SK-N-SH (cell line): ENCODE data around the gene PAK1. TPM values are rescaled to one million over a fixed set of nuclear protein-coding genes. Genes with fewer than 3 reads are reported as not detected.

Source experiments
- CTCF ChIA-PET: fragments of 300-600, 350-600 bp; formaldehyde crosslinking; extraction: SDS; loops from one replicate; lab custom pipeline; 2021; lab: Yijun Ruan, JAX
- POLR2A ChIA-PET: fragments of 350-600 bp; sonication (Branson Sonifier 250); formaldehyde crosslinking; extraction: SDS; loops from one replicate; lab custom pipeline; 2020; ENCODE audit warnings: antibody characterized with exemption, inconsistent platforms; lab: Yijun Ruan, JAX
- DNase-seq: peaks from one replicate; pipeline ENCODE4 v3.0.0; 2012
- H2AFZ ChIP-seq: fragments of 200-600 bp; sonication (generic); 2 replicates; pipeline ENCODE4 v1.8.1; 2016; ENCODE audit warnings: antibody characterized with exemption, mild to moderate bottlenecking, low read depth
- H3F3A ChIP-seq: fragments of 200-600 bp; sonication (generic); replicated peaks from 2 replicates; pipeline ENCODE3; 2016; ENCODE audit warnings: antibody characterized with exemption, mild to moderate bottlenecking; ENCODE audit not compliant: insufficient read depth
- H3K27ac ChIP-seq, 2 experiments: fragments of 200-500 bp in 1 of 2; fragments of 200-600 bp in 1 of 2; sonication (Bioruptor generic) in 1 of 2; sonication (generic), shearing (Covaris generic) in 1 of 2; 2 replicates each; pipeline versions ENCODE4 v1.5.1 to v1.6.1; 2014 to 2016; ENCODE audit warnings: low read depth in 2 of 2, inconsistent platforms in 1 of 2, low read length in 1 of 2, mild to moderate bottlenecking in 1 of 2, mixed read lengths in 1 of 2
- H3K27me3 ChIP-seq: fragments of 200-600 bp; sonication (generic), shearing (Covaris generic); 2 replicates; pipeline ENCODE4 v1.6.1; 2016; ENCODE audit warnings: mixed run types; ENCODE audit not compliant: insufficient read depth
- H3K36me3 ChIP-seq, 2 experiments: fragments of 200-500 bp in 1 of 2; fragments of 200-600 bp in 1 of 2; sonication (Bioruptor generic) in 1 of 2; sonication (generic) in 1 of 2; replicated peaks in 1 of 2; 2 replicates each; pipeline versions ENCODE3 to v1.5.1; 2014 to 2016; ENCODE audit warnings: low read length in 1 of 2, mild to moderate bottlenecking in 1 of 2; ENCODE audit not compliant: insufficient read depth in 2 of 2, control insufficient read depth in 1 of 2
- H3K4me1 ChIP-seq, 2 experiments: fragments of 200-500 bp in 1 of 2; fragments of 200-600 bp in 1 of 2; sonication (Bioruptor generic) in 1 of 2; sonication (generic), shearing (Covaris generic) in 1 of 2; 2 replicates each; pipeline versions ENCODE4 v1.5.1 to v1.6.1; 2014 to 2016; ENCODE audit warnings: low read depth in 1 of 2, low read length in 1 of 2, mixed run types in 1 of 2; ENCODE audit not compliant: insufficient read depth in 2 of 2, control insufficient read depth in 1 of 2
- H3K4me2 ChIP-seq: fragments of 200-600 bp; sonication (generic), shearing (Covaris generic); 2 replicates; pipeline ENCODE4 v1.6.1; 2017; ENCODE audit warnings: mixed run types
- H3K4me3 ChIP-seq, 2 experiments: fragments of 200-500 bp in 1 of 2; fragments of 200-600 bp in 1 of 2; sonication (Bioruptor generic) in 1 of 2; sonication (generic), shearing (Covaris generic) in 1 of 2; 2 replicates each; pipeline versions ENCODE4 v1.5.1 to v1.8.1; 2014 to 2016; ENCODE audit warnings: low read depth in 2 of 2, inconsistent platforms in 1 of 2, low read length in 1 of 2, mild to moderate bottlenecking in 1 of 2, mixed read lengths in 1 of 2, moderate library complexity in 1 of 2
- H3K79me2 ChIP-seq: fragments of 200-600 bp; sonication (generic); 2 replicates; pipeline ENCODE4 v1.8.1; 2017; ENCODE audit warnings: mild to moderate bottlenecking; ENCODE audit not compliant: insufficient read depth
- H3K9ac ChIP-seq: fragments of 200-600 bp; sonication (generic); 2 replicates; pipeline ENCODE4 v1.6.1; 2017; ENCODE audit warnings: mixed run types
- H3K9me2 ChIP-seq: fragments of 200-600 bp; sonication (generic); 2 replicates; pipeline ENCODE4 v1.6.1; 2017; ENCODE audit warnings: mixed run types
- H3K9me3 ChIP-seq: fragments of 200-600 bp; sonication (generic); 2 replicates; pipeline ENCODE4 v1.6.1; 2017; ENCODE audit warnings: mixed run types, mild to moderate bottlenecking, moderate library complexity
- H4K20me1 ChIP-seq: fragments of 200-600 bp; sonication (generic); 2 replicates; pipeline ENCODE4 v1.6.1; 2017; ENCODE audit warnings: mild to moderate bottlenecking, mixed run types; ENCODE audit not compliant: insufficient read depth
- EP300 ChIP-seq, 2 experiments: IDR thresholded peaks; 2 replicates each; pipeline versions ENCODE4 v1.4.0 to v1.6.1; 2012; ENCODE audit warnings: borderline replicate concordance in 1 of 2, low read depth in 1 of 2, low read length in 1 of 2
- NRF1 ChIP-seq: IDR thresholded peaks from 2 replicates; pipeline ENCODE4 v1.6.1; 2012; ENCODE audit warnings: low read depth, mild to moderate bottlenecking, low read length
- SMC3 ChIP-seq: IDR thresholded peaks from 2 replicates; pipeline ENCODE4 v1.6.1; 2012; ENCODE audit warnings: low read depth, low read length, improper control_type of control experiment
- TCF12 ChIP-seq: IDR thresholded peaks from 2 replicates; pipeline ENCODE4 v1.4.0; 2012
- TEAD4 ChIP-seq: IDR thresholded peaks from 2 replicates; pipeline ENCODE4 v1.4.0; 2012; ENCODE audit warnings: mild to moderate bottlenecking, borderline replicate concordance; ENCODE audit not compliant: insufficient read depth
- YY1 ChIP-seq: IDR thresholded peaks from 2 replicates; pipeline ENCODE4 v1.4.0; 2012; ENCODE audit warnings: low read depth, mild to moderate bottlenecking
- WGBS: methylation state at CpG from one replicate; pipeline ENCODE4 v1.1.6; 2017; ENCODE audit warnings: low lambda C conversion rate; 5-methylcytosine and 5-hydroxymethylcytosine counted together
- polyA plus RNA-seq, 3 experiments: library from polyadenylated mRNA; depleted of rRNA; stranded (reverse); fragments of >200 nt; gene quantifications; 2 replicates each; pipeline ENCODE4 v1.2.3, GENCODE V29; 2012
- TF ChIP-seq, protein P1 (sequence below): IDR thresholded peaks from 2 replicates; pipeline ENCODE4 v1.6.1; 2012; ENCODE audit warnings: mild to moderate bottlenecking, low read depth, low read length, moderate library complexity
- TF ChIP-seq, protein P2 (sequence below): fragments of 200-600 bp; sonication (generic); IDR thresholded peaks from 2 replicates; pipeline ENCODE4 v1.6.1; 2017; ENCODE audit warnings: antibody characterized with exemption, mild to moderate bottlenecking, moderate library complexity

The PAK1 gene
- polyA plus RNA-seq, 1 of the 3 experiments (the other 2 are of a cell fraction): 17.9 TPM

- no peaks in the 10 kb centered on the region for H3K36me3 ChIP-seq
- H3K79me2 ChIP-seq: no peaks in the 10 kb centered on the region
- no peak overlapping the region for H3K4me3 ChIP-seq
- ChIA-PET CTCF (interaction anchor here (1.3 to 1.6 kb wide), 2 partner anchors 11 to 35 kb away, joined by 4 to 6 read pairs; no protein-coding TSS in a partner anchor), POLR2A (no interaction called here)
- no peak for DNase-seq
- H2AFZ ChIP-seq: no peak overlapping the region
- no peaks in the 10 kb centered on the region for H3K9me2 ChIP-seq
- no peak for TF ChIP-seq SMC3
- TF ChIP-seq TCF12: no peak
- TF ChIP-seq EP300 (IDR thresholded peaks at IDR 0.05; ENCODE audit: borderline replicate concordance in 1 of 2, low read depth in 1 of 2, low read length in 1 of 2): no peak
- TF ChIP-seq NRF1: no peak
- H3K9me3 ChIP-seq: no peaks in the 10 kb centered on the region
- H3K4me1 ChIP-seq: peaks cover 0 to 5% of the 10 kb centered on the region in 2 experiments; a peak in 2 of 4 replicates
- no peak overlapping the region for H3K27ac ChIP-seq
- H3K27me3 ChIP-seq: no peaks in the 10 kb centered on the region
- no peak overlapping the region for H3K4me2 ChIP-seq
- WGBS: 100% methylated on average over 2 of the region's 2 CpGs
- no peak overlapping the region for H3K9ac ChIP-seq
- no peaks in the 10 kb centered on the region for H3F3A ChIP-seq
- no peaks in the 10 kb centered on the region for H4K20me1 ChIP-seq
Observed at GRCh38 chr11:77435972-77436371, 37.9 kb downstream of the PAK1 start.

DNA sequence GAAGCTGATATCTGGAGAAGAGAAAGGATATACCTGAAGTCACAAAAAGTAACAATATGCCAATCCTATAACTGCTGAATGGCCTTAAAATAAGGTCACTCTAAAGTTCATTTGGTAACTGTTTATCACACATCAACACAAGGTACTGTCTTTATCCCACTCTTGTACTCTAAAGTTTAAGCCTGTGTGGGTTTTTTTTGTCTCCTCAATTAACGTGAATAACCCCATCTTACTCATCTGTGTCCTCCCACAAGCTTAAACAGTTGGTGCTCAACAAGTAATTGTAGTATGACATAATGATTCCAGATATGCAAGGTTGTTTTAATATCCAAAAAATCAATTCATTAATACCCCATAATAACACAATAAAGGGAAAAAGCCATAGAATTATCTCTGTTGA lies 42.1 kb downstream of the PAK1 start:
- H3K9me2 ChIP-seq: no peaks in the 10 kb centered on the region
- H3K9ac ChIP-seq: no peak overlapping the region
- H3K27ac ChIP-seq: no peak overlapping the region
- TF ChIP-seq TCF12 (no peak), NRF1 (no peak), TEAD4 (no peak), YY1 (no peak)
- TF ChIP-seq, protein P1, sequence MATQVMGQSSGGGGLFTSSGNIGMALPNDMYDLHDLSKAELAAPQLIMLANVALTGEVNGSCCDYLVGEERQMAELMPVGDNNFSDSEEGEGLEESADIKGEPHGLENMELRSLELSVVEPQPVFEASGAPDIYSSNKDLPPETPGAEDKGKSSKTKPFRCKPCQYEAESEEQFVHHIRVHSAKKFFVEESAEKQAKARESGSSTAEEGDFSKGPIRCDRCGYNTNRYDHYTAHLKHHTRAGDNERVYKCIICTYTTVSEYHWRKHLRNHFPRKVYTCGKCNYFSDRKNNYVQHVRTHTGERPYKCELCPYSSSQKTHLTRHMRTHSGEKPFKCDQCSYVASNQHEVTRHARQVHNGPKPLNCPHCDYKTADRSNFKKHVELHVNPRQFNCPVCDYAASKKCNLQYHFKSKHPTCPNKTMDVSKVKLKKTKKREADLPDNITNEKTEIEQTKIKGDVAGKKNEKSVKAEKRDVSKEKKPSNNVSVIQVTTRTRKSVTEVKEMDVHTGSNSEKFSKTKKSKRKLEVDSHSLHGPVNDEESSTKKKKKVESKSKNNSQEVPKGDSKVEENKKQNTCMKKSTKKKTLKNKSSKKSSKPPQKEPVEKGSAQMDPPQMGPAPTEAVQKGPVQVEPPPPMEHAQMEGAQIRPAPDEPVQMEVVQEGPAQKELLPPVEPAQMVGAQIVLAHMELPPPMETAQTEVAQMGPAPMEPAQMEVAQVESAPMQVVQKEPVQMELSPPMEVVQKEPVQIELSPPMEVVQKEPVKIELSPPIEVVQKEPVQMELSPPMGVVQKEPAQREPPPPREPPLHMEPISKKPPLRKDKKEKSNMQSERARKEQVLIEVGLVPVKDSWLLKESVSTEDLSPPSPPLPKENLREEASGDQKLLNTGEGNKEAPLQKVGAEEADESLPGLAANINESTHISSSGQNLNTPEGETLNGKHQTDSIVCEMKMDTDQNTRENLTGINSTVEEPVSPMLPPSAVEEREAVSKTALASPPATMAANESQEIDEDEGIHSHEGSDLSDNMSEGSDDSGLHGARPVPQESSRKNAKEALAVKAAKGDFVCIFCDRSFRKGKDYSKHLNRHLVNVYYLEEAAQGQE: no peak
- TF ChIP-seq, protein P2, sequence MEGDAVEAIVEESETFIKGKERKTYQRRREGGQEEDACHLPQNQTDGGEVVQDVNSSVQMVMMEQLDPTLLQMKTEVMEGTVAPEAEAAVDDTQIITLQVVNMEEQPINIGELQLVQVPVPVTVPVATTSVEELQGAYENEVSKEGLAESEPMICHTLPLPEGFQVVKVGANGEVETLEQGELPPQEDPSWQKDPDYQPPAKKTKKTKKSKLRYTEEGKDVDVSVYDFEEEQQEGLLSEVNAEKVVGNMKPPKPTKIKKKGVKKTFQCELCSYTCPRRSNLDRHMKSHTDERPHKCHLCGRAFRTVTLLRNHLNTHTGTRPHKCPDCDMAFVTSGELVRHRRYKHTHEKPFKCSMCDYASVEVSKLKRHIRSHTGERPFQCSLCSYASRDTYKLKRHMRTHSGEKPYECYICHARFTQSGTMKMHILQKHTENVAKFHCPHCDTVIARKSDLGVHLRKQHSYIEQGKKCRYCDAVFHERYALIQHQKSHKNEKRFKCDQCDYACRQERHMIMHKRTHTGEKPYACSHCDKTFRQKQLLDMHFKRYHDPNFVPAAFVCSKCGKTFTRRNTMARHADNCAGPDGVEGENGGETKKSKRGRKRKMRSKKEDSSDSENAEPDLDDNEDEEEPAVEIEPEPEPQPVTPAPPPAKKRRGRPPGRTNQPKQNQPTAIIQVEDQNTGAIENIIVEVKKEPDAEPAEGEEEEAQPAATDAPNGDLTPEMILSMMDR: no peak
- 73% methylated on average over 1 of the region's 1 CpG for WGBS
- ChIA-PET CTCF (interaction anchor here (0.9 kb wide), 1 partner anchor 39 kb away, joined by 4 read pairs; no protein-coding TSS in a partner anchor), POLR2A (no interaction called here)
- no peak overlapping the region for H3K4me3 ChIP-seq
- H4K20me1 ChIP-seq: no peaks in the 10 kb centered on the region
- H2AFZ ChIP-seq: no peak overlapping the region
- H3K9me3 ChIP-seq: no peaks in the 10 kb centered on the region
- no peak overlapping the region for H3K4me2 ChIP-seq
- H3K36me3 ChIP-seq: no peaks in the 10 kb centered on the region
- no peaks in the 10 kb centered on the region for H3F3A ChIP-seq
- no peak for DNase-seq
- peaks cover 0 to 2% of the 10 kb centered on the region in 2 experiments; a peak in 1 of 4 replicates for H3K4me1 ChIP-seq
- no peaks in the 10 kb centered on the region for H3K27me3 ChIP-seq
- H3K79me2 ChIP-seq: no peaks in the 10 kb centered on the region
